Measurements from ENCODE around the gene KCNK10. TPM values are rescaled to one million over a fixed set of nuclear protein-coding genes. Genes with fewer than 3 reads are reported as not detected.

KCNK10 gene
- total RNA-seq, 1 experiment from 2014 or later: 1.9 TPM

GRCh38 chr14:88323523-88324199 lies 592 bp upstream of the KCNK10 start:
- in situ Hi-C loops (cut with HindIII; ENCODE audit: low pct_unique_long_range_greater_than_20kb, low sequenced_read_pairs): no loop called here
- DNase-seq (ENCODE audit: low read depth, low spot score): no peak

DNA sequence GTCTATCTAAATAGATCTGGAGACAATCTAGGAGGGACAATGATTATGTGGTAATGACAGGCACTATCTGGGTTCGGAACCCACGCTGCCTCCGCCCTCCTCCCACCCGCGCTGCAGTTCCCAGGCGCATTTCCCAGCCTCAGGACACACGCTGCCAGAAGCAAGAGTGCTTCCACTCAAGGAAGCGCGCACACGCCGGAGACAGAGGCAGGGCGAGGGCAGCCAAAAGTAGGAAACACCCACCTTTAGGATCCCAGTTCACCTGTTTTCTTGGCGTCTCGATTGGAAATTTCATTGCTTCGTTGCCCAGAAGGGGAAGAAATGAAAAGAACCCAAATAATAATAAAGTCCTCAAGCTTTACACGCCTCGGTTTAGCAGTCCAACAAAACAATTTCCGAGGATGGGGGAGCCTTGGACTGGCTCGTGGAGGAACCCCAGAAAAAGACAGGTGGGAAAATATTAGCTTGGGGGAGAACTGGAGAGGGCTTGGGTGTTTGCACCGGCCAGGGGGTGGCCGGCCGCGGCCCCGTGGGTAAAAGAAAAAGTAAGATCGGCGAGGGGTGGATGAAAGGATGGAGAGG lies 474 bp downstream of the KCNK10 start:
- in situ Hi-C loops (cut with HindIII; ENCODE audit: low pct_unique_long_range_greater_than_20kb, low sequenced_read_pairs): no loop called here
- no peak for DNase-seq (ENCODE audit: low read depth, low spot score)

- in situ Hi-C loops (cut with HindIII; ENCODE audit: low pct_unique_long_range_greater_than_20kb, low sequenced_read_pairs): no loop called here
- DNase-seq (ENCODE audit: low read depth, low spot score): no peak
Observed at GRCh38 chr14:88321692-88322503, 1.2 kb downstream of the KCNK10 start.

- DNase-seq (ENCODE audit: low read depth, low spot score): no peak
- in situ Hi-C loops (cut with HindIII; ENCODE audit: low pct_unique_long_range_greater_than_20kb, low sequenced_read_pairs): no loop called here
Observed at GRCh38 chr14:88318406-88318805, 4.7 kb downstream of the KCNK10 start.

DNA sequence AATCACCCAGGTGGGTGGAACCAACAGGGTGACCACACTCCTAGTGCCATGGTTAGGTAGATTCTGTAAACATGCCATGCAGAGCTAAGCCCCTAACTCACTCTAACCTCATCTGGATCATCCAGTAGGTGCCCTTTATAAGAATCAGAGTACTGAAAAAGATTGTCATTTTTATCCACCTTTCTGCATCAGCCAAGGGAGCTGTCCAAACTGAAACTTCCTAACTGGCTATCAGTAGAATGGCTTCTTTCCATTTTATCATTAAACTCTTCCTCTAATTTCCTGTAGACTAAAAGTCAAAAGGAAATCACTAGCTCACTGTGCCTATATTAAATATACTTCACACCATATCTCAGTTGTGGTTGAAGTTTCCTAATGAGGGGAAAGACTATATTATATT lies 6.5 kb downstream of the KCNK10 start:
- in situ Hi-C loops (cut with HindIII; ENCODE audit: low pct_unique_long_range_greater_than_20kb, low sequenced_read_pairs): no loop called here
- DNase-seq (ENCODE audit: low read depth, low spot score): no peak

- in situ Hi-C loops (cut with HindIII; ENCODE audit: low pct_unique_long_range_greater_than_20kb, low sequenced_read_pairs): no loop called here
- DNase-seq (ENCODE audit: low read depth, low spot score): no peak
Observed at GRCh38 chr14:88312257-88312656, 10.8 kb downstream of the KCNK10 start.

- in situ Hi-C loops (cut with HindIII; ENCODE audit: low pct_unique_long_range_greater_than_20kb, low sequenced_read_pairs): no loop called here
- no peak for DNase-seq (ENCODE audit: low read depth, low spot score)
Observed at GRCh38 chr14:88311780-88312179, 11.3 kb downstream of the KCNK10 start.

- in situ Hi-C loops (cut with HindIII; ENCODE audit: low pct_unique_long_range_greater_than_20kb, low sequenced_read_pairs): no loop called here
- no peak for DNase-seq (ENCODE audit: low read depth, low spot score)
Observed at GRCh38 chr14:88310449-88310848, 12.6 kb downstream of the KCNK10 start.

GRCh38 chr14:88310021-88310420 lies 13.0 kb downstream of the KCNK10 start:
- DNase-seq (ENCODE audit: low read depth, low spot score): no peak
- in situ Hi-C loops (cut with HindIII; ENCODE audit: low pct_unique_long_range_greater_than_20kb, low sequenced_read_pairs): no loop called here

GRCh38 chr14:88305528-88306322 lies 17.3 kb downstream of the KCNK10 start:
- no peak for DNase-seq (ENCODE audit: low read depth, low spot score)
- in situ Hi-C loops (cut with HindIII; ENCODE audit: low pct_unique_long_range_greater_than_20kb, low sequenced_read_pairs): no loop called here

- in situ Hi-C loops (cut with HindIII; ENCODE audit: low pct_unique_long_range_greater_than_20kb, low sequenced_read_pairs): no loop called here
- DNase-seq (ENCODE audit: low read depth, low spot score): no peak
Observed at GRCh38 chr14:88303041-88303440, 20.0 kb downstream of the KCNK10 start.

DNA sequence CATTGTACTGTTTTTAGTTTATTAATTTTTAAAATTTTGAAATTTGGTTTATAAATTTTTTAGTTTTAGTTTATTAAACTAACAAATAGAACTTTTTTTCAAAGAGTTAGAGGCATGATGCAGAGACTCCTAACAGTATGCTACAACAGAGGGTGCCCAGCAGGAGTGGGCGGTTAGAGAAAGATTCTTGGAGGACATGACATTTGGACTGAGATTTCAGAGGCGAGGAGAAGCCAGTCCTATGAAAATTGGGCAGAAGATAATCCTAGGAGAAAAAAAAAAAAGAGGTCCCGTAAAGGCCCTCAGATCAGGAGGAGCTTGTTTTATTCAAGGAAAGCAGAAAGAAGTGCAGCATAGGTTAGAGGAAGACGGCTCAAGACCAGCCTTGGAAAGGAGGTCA lies 21.7 kb downstream of the KCNK10 start:
- DNase-seq (ENCODE audit: low read depth, low spot score): no peak
- in situ Hi-C loops (cut with HindIII; ENCODE audit: low pct_unique_long_range_greater_than_20kb, low sequenced_read_pairs): no loop called here

GRCh38 chr14:88300817-88301216 lies 22.3 kb downstream of the KCNK10 start:
- in situ Hi-C loops (cut with HindIII; ENCODE audit: low pct_unique_long_range_greater_than_20kb, low sequenced_read_pairs): no loop called here
- no peak for DNase-seq (ENCODE audit: low read depth, low spot score)

GRCh38 chr14:88299865-88300530 lies 23.1 kb downstream of the KCNK10 start:
- DNase-seq (ENCODE audit: low read depth, low spot score): no peak
- in situ Hi-C loops (cut with HindIII; ENCODE audit: low pct_unique_long_range_greater_than_20kb, low sequenced_read_pairs): no loop called here

DNA sequence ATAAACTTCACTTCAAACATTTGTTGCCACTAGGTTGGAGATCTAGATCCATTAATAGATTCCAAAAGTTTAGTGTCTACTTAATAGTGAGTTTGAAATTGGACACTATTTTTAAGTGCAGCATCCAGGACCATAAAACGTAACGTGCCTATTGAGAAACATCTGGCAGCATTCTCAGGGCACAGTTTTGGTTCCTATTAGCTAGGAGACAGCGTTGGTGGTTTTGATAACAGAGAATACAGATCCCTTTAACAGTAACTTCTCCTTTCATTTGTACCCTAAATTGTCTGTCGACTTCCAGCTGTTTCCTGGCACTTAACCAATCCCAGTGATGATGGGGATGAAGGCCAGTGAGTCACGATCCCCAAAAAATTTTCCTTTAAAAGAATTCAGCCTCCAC lies 25.8 kb downstream of the KCNK10 start:
- no peak for DNase-seq (ENCODE audit: low read depth, low spot score)
- in situ Hi-C loops (cut with HindIII; ENCODE audit: low pct_unique_long_range_greater_than_20kb, low sequenced_read_pairs): no loop called here

DNA sequence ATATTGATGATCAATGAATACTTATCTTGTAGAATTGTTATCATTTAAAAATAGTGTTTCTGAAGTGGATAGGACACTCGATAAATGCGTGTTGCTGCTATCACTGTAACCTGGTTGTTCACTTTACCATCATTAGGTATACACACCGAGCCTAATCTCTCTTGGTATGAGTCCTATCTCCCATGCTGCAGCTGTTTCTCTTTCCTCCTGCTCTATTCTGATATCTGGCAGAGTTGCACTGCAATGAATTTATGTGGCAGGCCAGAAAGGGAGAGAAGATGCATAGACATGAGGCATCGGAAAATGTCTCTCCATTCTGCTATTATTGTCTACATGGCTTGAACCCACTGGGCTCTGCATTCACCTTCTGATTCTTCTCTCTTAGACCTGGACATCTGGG lies 26.7 kb downstream of the KCNK10 start:
- DNase-seq (ENCODE audit: low read depth, low spot score): no peak
- in situ Hi-C loops (cut with HindIII; ENCODE audit: low pct_unique_long_range_greater_than_20kb, low sequenced_read_pairs): no loop called here

DNA sequence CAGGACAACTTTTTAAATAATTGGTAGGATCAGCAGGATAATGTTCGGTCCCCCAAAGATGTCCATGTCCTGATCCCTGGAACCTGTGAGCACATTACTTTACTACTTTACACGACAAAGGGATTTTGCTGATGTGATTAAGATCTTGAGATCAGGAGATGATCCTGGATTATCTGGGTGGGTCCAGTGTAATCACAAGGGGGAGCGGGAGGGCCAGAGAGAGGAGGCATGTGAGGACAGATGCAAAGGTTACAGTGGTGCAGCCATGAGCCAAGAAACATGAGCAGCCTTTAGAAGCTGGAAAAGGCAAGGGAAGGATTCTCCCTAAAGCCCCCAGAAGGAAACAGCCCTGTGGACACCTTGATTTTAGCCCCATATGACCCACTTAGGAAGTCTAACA lies 33.1 kb downstream of the KCNK10 start:
- in situ Hi-C loops (cut with HindIII; ENCODE audit: low pct_unique_long_range_greater_than_20kb, low sequenced_read_pairs): no loop called here
- no peak for DNase-seq (ENCODE audit: low read depth, low spot score)

DNA sequence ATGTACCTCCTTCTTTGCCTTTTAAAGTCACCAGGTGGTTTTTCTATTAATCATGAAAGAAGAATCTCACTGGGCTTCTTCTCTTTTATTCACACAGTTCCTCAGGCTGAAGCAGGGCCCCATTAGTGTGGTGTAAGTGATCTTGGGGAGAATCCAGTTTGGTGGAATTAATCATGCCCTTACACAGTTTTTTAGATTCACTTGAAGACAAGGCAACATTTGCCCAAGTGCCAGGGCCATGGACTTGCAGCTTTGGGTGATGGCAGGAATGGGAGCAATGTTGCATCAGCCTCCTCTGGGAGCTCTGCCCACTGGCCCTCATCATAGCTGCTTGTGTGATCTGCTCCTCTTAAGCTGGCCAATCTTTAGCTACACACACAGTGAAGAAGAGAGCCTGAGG lies 33.8 kb downstream of the KCNK10 start:
- in situ Hi-C loops (cut with HindIII; ENCODE audit: low pct_unique_long_range_greater_than_20kb, low sequenced_read_pairs): no loop called here
- DNase-seq (ENCODE audit: low read depth, low spot score): no peak

Data from SK-MEL-5 (cell line).